Posterior vena cava (tissue), 2 donors: Measurements from ENCODE around the gene TMEM239. TPM values are rescaled to one million over a fixed set of nuclear protein-coding genes. Genes with fewer than 3 reads are reported as not detected.
"Not testable (repeated sequence)": the region's sequence is repeated elsewhere in the genome, so short reads cannot be mapped to it uniquely, and the experiment has no call there.

ENCODE experiments used
- DNase-seq: peaks from one replicate; pipeline ENCODE4 v3.0.0-alpha.2; 2020; ENCODE audit warnings: low spot score
- intact Hi-C, 2 donors: fragments of 100-400 bp; cut with DNase I; formaldehyde crosslinking; loops; one replicate each; pipeline versions ENCODE4 v1.14.1 to v1.14.2; 2022 to 2023
- total RNA-seq, 2 donors: library from RNA; stranded (reverse); fragmentation: NEBNext Ultra II Directional; extraction: Animal tissue kit (Norgen Biotek cat#: 25700); gene quantifications; one replicate each; pipeline ENCODE4 v1.2.1, GENCODE V29; 2021
- donor health status: DM: yes; HTN: yes; CAD: no.
- donor health status: DM: yes; HTN: yes; CAD: no.

The TMEM239 gene
- total RNA-seq, 2 donors from 2014 or later, result not detected

DNA sequence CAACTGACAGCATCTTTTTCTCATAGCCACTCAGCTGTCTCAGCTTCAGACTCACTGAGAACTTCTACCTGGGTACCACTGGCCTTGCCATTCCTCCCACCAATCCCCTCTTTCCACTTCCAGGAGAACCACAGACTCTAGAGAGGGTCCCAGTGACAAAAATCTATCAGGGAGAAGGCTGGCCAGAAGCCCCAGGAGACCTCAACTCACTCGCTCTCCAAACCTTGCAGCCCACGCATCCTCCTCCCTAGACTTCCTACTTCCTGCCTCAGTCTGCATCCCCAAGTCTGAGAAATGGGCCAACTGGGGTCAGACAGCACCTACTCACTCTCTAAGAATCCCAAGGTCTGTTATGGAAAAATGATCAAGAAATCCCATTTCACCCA lies 1.2 kb downstream of the TMEM239 start:
- intact Hi-C loops, result no loop called here
- no peak for DNase-seq

DNA sequence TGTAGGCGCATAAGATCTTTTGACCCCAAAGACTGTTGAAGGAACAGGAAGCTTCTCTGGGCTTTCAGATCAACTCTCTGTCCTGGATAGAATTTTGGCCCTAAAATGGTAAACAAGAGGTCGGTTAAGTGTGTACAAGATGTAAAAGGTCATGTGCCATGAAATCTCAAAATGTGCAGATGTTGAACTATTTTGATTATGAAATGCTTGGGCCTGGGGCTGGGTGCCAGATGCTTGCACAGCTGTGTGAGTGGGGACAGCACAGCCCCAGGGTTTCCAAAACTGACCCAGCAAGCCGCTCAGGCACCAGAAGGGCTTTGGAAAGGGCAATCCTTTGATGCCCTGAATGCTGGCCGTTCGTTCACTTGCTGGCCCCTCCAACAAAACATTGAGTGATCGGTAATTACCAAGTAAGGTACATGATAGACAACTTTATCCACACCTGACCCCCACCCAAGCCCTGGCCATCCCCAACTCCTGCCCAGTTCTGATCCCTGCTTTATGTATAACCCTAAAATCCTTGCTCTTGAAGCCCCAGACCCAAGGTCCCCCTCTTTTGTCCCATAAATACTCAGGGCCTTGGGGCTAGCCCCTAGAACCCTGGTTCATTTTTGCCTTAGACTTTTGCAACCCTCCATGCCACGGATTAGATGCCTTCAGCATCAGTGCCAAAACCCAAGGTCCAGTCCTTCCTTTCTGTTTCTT lies 1.9 kb downstream of the TMEM239 start:
- no peak for DNase-seq
- intact Hi-C loops, result no loop called here

DNA sequence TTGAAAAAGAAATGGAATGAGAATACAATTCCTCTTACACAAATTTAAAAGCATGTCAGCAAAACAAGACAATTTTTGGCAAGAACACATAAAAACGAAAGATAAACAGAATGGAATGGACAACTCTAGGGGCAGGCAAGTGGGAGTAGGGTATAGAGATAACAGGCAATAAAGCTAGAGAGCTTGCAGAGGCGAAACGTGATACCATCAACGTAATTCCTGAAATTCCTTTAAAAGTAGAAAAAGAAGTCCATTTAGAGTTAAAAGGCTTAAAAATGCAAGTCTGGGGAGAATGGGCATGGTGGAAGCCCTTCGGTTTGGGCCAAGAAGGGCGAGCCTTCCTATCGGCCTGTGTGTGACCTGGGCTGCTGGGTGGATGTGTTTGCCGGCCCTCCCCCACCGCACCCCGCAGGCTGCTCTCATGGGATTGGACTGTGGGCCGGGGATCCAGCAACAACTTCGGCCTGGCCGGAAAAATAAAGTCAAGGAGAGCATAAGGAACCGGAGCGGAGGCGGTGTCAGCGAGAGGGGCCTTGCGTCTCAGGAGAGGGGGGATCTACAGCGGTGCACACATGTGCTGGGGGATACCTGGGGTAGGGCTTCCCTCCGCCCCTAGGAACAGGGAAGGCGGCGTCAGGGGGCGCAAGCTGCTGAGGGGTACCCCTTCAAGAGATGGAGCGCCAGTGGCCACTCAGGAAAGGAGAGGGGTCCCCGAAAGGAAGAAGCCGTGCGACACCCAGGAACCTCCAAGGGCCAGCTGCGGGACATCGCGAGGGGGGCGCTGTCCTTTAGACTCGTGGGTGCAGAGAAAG lies 4.1 kb downstream of the TMEM239 start:
- intact Hi-C loops, result no loop called here
- DNase-seq, result no peak

DNA sequence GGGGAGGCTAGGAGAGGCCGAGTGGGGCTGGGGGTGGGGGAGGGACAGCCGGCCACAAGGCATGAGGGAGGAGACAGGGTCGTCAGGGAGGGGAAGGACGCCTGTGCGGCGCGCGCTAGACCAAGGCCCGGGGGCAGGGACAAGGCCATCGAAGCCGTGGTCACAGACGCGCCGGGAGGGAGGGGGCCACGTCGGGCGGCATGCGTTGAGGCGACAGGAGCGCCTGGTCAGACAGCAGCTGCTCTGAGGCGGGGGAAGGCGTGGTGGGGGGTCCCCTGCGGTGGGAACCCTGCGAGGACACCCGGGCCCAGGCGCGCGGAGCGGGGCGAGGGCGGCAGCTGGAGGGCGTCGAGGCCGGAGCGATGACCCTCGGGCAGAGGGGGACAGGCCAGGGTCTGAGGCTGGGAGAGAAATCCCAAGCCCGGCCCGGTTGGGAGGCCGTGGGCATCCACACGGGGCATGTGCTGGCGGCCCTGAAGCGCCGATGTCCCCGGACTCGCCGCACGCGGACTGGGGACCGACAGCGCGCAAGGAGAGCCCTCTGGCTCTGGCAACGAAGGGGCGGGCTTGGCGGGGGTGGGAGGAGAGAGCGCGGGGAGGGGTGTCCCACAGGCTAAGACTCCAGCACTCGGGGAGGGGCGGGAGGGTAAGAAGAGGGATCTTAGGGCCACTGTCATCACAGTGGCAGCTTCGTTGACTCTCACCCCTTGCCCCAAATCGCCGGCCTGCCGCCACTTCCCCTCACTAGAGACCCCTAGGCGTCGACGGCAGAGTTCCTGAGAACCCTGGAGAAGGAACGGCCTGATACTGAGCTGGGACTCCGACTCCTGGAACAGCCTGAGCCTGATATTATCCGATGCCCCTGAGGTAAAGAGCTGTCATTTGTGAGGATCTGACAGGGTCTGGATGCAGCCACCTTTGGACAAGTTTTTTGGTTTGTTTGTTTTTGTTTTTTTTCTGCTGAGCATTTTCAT lies 5.0 kb downstream of the TMEM239 start:
- no peak for DNase-seq
- intact Hi-C loops, result no loop called here

DNA sequence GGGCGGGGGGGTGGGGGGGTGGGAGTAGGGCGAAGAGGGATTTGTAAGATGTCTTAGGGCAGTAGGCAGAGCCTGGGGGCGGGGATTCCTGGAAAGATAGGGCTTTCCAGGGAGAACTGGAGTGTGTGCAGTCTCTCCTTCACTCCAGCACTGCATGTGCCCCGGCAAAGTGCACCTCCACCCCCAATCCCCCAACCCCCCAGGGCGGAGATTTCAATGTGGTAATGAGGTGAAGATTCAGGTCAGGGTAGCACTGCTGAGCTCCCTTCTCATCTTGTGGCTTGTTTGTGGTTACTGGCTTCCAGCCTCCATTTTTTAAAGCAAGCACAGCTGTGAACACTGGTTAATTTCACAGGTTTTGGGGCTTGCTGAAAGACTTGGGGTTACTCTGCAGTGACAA lies 5.9 kb downstream of the TMEM239 start:
- intact Hi-C loops, result no loop called here

DNA sequence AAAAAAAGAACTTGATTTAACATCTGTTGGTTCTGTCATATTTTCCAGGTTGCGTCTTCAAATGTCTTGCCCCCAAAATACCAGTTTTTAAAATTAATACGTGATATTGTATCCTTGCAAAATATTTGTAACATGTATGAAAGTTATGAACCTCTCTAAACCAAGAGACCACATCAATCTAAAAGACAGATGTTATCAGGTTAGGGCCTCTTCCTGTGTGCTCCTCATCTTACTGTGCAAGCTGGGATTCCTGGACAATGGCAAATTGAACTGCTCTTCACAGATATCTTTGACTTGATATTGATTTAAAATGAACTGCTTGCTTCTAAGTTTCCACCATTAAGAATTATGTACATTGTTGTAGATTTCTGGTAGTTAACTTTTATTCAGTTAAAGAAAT lies 9.6 kb downstream of the TMEM239 start:
- intact Hi-C loops, result no loop called here
- DNase-seq, result no peak

More for the DNA sequence above, 5.9 kb downstream of the TMEM239 start:
- no peak for DNase-seq

DNA sequence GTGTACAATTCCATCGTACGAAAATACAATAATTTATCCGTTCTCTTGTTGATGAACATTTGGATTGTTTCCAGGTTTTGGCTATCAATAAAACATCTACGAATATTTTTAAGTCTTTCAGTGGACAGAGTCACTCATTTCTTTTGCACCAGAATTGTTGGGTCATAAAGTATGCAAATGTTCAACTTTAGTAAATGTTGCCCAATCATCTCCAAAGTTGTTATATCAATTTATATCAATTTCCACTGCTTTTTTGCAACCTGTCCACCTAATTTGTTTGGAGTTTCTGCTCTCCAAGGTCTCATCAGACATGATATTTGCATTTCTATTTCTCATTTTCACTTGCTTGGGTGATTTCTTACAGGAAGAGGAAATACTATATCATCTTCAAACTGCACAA lies 10.5 kb downstream of the TMEM239 start:
- intact Hi-C loops, result no loop called here

DNA sequence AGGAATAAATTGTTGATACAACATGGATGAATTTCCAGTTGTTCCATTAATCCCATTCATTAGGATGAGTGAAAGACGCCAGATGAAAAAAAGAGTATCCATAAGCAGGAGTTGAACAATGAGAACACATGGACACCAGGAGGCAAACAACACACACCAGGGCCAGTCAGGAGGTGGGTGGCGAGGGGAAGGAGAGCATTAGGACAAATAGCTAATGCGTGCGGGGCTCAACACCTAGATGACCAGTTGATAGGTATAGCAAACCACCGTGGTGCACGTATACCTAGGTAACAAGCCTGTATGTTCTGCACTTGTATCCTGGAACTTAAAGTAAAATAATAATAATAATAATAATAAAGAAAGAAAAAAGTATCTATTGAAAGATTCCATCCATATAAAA lies 13.2 kb downstream of the TMEM239 start:
- intact Hi-C loops, result no loop called here
- peak; percentile 35 for DNase-seq

More for the DNA sequence above, 10.5 kb downstream of the TMEM239 start:
- no peak for DNase-seq

DNA sequence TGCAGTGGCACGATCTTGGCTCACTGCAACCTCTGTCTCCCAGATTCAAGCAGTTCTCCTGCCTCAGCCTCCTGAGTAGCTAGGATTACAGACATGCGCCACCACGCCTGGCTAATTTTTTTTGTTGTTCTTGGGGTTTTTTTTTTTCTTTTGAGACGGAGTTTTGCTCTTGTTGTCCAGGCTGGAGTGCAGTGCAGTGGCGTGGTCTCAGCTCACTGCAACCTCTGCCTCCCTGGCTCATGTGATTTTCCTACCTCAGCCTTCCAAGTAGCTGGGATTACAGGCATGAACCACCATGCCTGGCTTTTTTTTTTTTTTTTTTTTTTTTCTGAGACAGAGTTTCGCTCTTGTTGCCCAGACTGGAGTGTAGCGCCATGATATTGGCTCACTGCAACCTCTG lies 15.0 kb downstream of the TMEM239 start:
- intact Hi-C loops, DNase-seq: not testable (repeated sequence)

DNA sequence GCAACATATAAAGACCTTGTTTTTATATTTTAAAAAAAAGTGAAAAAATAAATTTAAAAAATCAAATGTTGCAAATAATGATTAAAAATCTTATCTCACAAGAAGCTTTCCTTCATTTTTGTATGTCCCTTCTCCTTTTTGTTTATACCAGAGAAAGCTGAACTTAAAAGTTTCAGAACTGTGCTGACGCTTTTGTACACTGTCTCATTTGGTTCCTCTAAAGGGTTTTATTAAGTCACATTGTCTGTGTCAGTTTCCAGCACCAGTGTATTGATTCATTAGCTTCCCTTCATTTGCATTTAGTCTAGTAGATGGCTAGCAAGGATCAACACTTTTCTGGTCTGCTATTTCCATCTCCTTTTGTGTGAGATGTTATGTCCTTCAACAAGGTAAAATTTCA lies 17.6 kb downstream of the TMEM239 start:
- intact Hi-C loops, result no loop called here
- no peak for DNase-seq

DNA sequence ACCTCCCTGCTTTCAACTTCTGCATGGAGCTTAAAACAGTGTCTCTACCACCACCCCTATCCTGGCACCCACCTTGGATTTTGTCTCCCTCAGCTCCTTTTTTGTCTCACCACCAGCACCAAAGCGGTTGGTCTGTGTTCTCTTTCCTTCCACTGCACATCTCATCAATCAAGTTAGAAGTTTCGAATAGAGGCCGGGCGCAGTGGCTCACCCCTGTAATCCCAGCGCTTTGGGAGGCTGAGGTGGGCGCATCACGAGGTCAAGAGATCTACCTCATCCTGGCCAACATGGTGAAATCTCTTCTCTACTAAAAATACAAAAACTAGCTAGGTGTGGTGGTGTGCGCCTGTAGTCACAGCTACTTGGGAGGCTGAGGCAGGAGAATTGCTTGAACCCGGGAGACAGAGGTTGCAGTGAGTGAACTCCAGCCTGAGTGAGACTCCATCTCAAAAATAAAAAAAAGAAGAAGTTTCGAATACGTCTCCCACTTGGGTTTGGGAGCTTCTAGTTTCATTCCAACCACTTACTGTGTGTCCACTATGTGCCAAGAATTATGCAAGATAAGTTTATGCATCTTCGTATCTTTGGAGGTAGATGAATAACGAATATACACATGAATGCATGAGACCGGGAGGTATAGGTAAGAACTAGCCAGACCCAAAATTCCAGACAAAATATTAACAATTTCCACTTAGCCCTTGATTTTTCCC lies 18.4 kb downstream of the TMEM239 start:
- no peak for DNase-seq
- intact Hi-C loops, result no loop called here

DNA sequence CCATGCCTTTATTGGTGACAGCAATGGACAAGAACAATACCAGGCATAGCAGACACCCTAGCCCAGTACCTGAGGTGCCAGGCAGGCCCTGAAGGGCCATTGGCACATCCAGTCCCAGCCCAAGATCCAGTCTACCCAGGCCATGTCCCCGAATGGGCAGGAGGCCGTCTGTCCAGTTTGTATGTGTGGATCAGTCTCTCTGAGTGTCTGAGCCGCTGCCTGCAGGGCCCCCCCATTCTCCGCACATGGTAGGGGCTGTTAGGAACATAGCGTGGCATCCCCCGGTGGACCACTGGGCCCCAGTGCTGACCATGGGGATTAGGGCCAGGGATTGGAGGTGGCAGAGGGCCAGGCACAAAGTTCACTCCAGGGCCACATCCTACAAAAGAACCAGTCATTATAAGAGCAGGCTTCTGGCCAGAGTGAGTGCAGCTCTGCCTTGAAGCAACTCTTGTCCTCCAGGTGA lies 19.2 kb downstream of the TMEM239 start:
- no peak for DNase-seq

DNA sequence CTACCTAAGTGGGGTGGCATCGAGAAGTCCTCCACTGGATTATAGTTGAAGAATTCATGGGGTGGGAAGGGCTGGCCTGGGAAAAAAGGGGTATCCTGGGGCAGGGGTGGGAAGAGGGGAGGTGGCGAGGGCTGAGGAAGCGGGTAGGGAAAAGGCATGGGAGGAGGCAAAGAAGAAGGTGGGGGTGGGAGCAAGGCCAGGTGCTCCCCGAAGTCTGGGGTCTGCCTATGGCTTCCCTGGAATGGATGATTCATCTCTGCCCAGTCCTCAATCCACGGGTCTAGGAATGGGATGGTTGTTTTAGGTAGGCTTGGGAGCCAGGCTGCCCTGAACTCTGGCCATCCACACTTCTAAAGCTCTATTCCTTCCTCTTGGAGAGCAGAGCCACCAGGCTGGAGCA lies 19.9 kb downstream of the TMEM239 start:
- intact Hi-C loops, result no loop called here

More for the DNA sequence above, 19.2 kb downstream of the TMEM239 start:
- intact Hi-C loops, result no loop called here

DNA sequence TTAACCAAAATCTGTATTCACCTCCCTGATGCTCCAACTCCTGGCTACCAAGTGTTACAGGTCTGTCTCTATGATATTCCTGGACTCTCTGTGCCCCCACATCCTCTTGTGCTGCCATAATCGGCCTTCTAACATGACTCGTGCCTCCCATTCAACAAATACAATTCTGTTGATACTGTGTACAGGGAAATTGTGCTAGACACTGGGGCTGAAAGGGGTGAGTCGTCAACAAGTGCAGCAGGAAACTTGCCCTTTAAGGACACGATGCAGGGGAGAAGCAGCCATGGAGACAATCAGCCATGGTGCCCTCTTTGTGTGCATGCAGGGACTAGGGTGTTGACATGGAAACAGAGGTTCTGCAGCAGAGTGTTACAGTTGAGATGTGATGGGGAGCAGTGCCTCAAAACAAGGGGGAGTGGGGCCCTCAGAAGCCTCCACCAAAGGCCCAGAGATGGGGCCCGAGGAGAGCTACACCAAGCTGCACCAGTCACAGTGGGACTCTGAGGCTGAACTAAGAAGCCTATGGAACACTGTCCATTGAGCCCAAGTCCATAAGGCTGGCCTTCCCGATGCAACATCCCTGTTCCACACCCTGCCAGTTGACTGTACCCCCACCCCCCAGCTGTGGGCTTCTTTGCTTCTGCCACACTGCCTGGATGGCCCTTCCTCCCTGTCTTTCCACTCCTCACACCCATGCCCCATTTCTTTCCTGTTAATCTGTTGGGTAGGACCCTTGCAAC lies 21.2 kb downstream of the TMEM239 start:
- no peak for DNase-seq
- intact Hi-C loops, result no loop called here

More for the DNA sequence above, 19.9 kb downstream of the TMEM239 start:
- no peak for DNase-seq

DNA sequence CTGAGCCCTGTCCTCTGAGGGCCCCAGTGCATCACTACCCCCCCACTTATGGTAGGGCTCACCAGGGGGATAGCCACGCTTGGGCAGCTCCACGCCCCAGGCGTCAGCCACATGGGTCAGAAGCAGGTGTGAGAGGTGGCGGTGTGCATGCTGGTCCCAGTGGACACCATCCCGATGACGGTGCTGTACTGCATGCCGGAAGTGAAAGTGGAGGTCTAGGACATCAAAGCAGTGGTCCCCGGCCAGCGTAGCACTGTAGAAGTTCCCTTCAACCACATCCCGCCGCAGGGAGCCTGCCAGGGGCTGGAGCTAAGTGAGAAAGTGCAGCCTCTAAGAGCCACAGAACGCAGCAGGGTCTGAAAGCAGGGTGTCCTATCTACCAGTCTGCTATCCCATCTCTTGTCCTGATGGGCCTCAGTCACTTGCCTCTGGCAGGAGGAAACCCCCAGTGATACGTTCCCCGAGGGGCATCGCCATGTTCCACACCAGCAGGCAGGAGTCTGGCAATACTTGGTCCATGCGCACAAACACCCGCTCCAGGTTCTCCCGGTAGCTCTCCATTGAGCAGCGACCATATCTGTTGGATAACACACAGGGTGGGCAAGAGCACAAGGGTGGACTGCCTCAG lies 22.1 kb downstream of the TMEM239 start:
- no peak for DNase-seq
- intact Hi-C loops, result no loop called here

DNA sequence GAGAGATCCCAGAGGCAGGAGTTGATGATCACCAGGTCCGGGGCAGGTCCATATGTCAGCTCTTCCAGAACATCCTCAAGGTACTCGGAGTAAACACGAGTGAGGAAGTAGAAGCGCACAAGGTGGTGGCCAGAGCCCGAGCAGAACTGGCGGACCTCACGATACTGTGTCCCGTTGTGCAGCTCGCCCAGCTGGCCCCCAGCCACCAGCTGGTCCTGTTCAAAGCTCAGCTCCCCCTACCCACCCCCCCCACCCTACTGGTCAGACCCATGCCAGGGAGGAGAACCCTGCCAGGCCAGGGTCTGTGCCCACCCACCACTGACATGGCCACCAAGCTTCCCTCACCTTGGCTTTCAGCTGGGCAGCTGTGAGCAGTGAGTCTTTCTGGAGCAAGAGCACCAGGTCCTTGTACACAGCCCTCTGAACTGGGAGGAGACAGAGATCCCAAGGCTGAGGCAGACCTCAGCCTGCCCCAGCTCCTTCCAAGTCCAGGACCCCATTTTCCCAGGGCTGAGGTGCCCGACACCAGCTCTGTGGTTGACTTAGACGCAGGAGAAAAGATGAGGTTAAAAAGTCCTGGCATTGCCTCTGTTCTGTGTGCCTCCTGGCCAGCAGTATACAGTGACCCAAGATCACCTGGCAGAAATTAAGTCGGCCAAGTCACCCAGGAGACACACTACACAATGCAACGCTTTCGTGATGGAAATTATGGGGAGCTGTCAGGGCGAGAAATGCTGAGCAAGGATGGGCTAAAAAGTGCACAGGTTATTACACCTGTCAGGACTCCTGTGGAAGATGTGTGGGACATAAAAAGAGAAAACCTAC lies 22.9 kb downstream of the TMEM239 start:
- no peak for DNase-seq
- intact Hi-C loops, result no loop called here

DNA sequence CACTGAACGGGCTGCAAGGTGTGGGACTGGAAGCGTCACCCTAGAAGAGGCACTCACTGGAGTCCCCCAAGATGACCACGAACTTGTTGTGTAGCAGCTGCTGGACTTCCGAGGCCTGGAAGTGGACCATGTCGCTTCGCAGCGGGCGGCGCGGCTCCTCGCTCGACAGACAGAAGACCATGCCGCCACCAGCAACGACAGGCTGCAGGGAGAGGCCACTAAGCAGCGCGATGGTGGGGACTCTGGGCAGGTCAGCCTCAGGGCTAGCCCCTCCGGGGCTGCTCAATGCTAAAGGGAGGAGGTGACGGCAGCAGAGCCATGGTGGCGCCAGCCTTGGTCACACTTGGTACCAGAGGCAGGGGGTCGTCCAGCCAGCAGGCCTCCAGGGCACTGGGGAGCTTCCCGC lies 23.6 kb downstream of the TMEM239 start:
- intact Hi-C loops, result no loop called here

More for the DNA sequence above, 23.6 kb downstream of the TMEM239 start:
- DNase-seq, result no peak
